AG04450 (cell line): ENCODE data around the gene PNCK. TPM values are rescaled to one million over a fixed set of nuclear protein-coding genes. Genes with fewer than 3 reads are reported as not detected.

Experiments used
- CTCF ChIA-PET: fragments of 300-600, 350-600 bp; formaldehyde crosslinking; extraction: SDS; loops from one replicate; lab custom pipeline; 2022; ENCODE audit warnings: antibody characterized with exemption, inconsistent platforms; lab: Charles Lee
- POLR2A ChIA-PET: fragments of 350-600 bp; formaldehyde crosslinking; extraction: SDS; loops from one replicate; lab custom pipeline; 2021; ENCODE audit warnings: antibody characterized with exemption, inconsistent platforms; lab: Yijun Ruan, JAX
- DNase-seq: peaks from one replicate; pipeline ENCODE4 v3.0.0-alpha.2; 2011; ENCODE audit warnings: low read depth, low spot score
- H3K27ac ChIP-seq: one replicate; pipeline ENCODE4 v1.5.1; 2012; ENCODE audit warnings: low read depth, low read length, control low read depth
- H3K27me3 ChIP-seq: one replicate; pipeline ENCODE4 v1.6.0; 2012; ENCODE audit warnings: low read length; ENCODE audit not compliant: control insufficient read depth, insufficient read depth
- H3K4me3 ChIP-seq: 2 replicates; pipeline ENCODE4 v1.5.1; 2011; ENCODE audit warnings: mild to moderate bottlenecking, low read depth, low read length, control low read depth
- H3K9me3 ChIP-seq: 2 replicates; pipeline ENCODE4 v1.5.1; 2012; ENCODE audit warnings: low read length; ENCODE audit not compliant: control insufficient read depth, insufficient read depth
- CTCF ChIP-seq: IDR thresholded peaks from 2 replicates; pipeline ENCODE4 v1.5.1; 2011; ENCODE audit warnings: low read depth, low read length, control low read depth, inconsistent platforms
- polyA plus RNA-seq: library from polyadenylated mRNA; depleted of rRNA; stranded (reverse); fragments of >200 nt; gene quantifications from 2 replicates; pipeline ENCODE4 v1.2.3, GENCODE V29; 2011

PNCK gene
- polyA plus RNA-seq, 1 experiment = not detected

GRCh38 chrX:153649178-153649914 lies 24.3 kb downstream of the PNCK start:
- Histone ChIP-seq H3K27ac (no peak overlapping the region), H3K27me3 (peaks cover 33% of the 10 kb centered on the region), H3K9me3 (peaks cover 3% of the 10 kb centered on the region; the same call in 1 of the 2 replicates), H3K4me3 (no peak overlapping the region)
- CTCF ChIA-PET = interaction anchor here (0.7 to 1.1 kb wide), 3 partner anchors 13 to 95 kb away, joined by 3 read pairs; no protein-coding TSS in a partner anchor
- POLR2A ChIA-PET = no interaction called here
- 0 out of 2 replicates have a peak, but pooled peaks have one; percentile 7 for TF ChIP-seq CTCF
- no peak for DNase-seq

GRCh38 chrX:153648358-153649177 lies 25.0 kb downstream of the PNCK start:
- Histone ChIP-seq H3K27ac (no peak overlapping the region), H3K27me3 (peaks cover 34% of the 10 kb centered on the region), H3K4me3 (no peak overlapping the region), H3K9me3 (no peaks in the 10 kb centered on the region)
- no peak for TF ChIP-seq CTCF
- no peak for DNase-seq
- POLR2A ChIA-PET = no interaction called here
- CTCF ChIA-PET = interaction anchor here (0.9 kb wide), 1 partner anchor 109 kb away, joined by 4 read pairs; no protein-coding TSS in a partner anchor

GRCh38 chrX:153647461-153648357 lies 25.9 kb downstream of the PNCK start:
- POLR2A ChIA-PET = no interaction called here
- DNase-seq = no peak
- Histone ChIP-seq H3K27me3 (peaks cover 40% of the 10 kb centered on the region), H3K4me3 (no peak overlapping the region), H3K9me3 (no peaks in the 10 kb centered on the region), H3K27ac (no peak overlapping the region)
- CTCF ChIA-PET = interaction anchor here (0.9 kb wide), 1 partner anchor 108 kb away, joined by 4 read pairs; no protein-coding TSS in a partner anchor
- TF ChIP-seq CTCF = no peak

- CTCF ChIA-PET = interaction anchor here (0.7 to 1.1 kb wide), 2 partner anchors 13 to 22 kb away, joined by 3 read pairs; no protein-coding TSS in a partner anchor
- TF ChIP-seq CTCF = no peak
- Histone ChIP-seq H3K4me3 (no peak within 1 kb of the TSS), H3K27me3 (peaks cover 45% of the 10 kb centered on the region), H3K27ac (no peak within 1 kb of the TSS), H3K9me3 (no peaks in the 10 kb centered on the region)
- POLR2A ChIA-PET = interaction anchor here (0.6 to 0.7 kb wide), 2 partner anchors 28 to 89 kb away, joined by 3 read pairs; no protein-coding TSS in a partner anchor
- no peak for DNase-seq
Observed at GRCh38 chrX:153646620-153647373, 26.8 kb downstream of the PNCK start, which contains the start of gene DUSP9. TSS of gene DUSP9 (plus strand) at chrX:153647203. CDS start at chrX:153647954, 751 bp downstream.
